ENCODE data around the gene LRMDA.

LRMDA gene

DNA sequence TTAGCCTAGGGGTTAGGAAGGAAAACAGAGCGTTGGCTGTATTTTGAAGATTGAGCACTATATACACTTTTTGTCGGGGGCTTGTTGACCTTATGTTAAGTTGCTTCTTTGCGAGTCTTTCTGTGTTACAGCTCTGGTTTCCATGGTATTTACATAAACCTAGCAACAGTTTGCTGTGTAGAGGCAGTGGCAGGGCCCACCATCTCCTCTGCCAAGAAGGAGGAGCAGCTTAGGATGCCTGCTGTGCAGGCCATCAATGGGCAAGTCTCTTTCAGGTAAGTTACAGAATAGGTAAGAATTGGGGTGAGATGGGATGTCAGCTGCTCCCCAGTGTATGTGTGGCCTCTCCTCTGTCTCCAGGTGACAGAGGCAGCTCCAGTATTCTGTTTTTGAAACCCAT is 485.5 kb downstream of the LRMDA start:
- no peak for DNase-seq (ENCODE audit: low read depth in 2 of 2)

DNA sequence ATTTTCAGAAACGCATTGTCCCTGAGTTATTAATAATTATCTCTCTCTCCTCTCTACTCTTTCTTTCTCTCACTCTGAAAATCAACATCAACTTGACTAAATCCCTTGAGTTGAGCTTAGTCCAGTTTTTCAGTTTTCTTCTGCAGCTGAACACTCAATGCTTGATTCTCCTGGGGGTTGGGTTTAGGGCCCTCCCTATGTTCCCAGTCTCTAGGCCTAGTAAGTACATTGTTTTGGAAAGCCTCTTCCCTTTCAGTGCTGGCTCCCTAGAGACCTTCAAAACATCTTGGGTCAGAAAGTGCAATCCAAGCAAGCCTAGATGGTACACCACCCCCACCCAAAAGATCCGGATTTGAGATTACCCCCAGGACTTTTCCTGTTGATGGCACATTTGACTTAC is 488.5 kb downstream of the LRMDA start:
- no peak for DNase-seq (ENCODE audit: low read depth in 2 of 2)

DNA sequence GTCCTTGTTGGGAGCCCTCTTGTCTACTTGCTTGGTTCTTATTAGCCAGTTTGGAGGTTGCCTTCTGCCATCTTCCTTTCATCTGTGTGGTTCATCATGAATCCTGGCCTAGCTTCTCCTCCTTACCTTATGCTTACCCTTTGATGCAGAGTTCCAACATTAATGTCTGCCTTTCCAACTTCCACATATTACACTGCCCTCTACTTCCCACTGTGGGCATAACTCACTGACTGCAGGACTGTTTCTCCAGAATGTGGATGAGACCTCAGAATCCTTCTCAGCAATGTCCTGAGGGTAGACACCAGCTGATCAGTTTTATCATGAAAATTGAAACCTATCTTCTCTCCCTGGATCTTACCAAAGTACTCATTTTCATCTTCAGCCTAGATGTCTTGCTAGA is 491.0 kb downstream of the LRMDA start:
- DNase-seq (ENCODE audit: low read depth in 2 of 2): no peak

DNA sequence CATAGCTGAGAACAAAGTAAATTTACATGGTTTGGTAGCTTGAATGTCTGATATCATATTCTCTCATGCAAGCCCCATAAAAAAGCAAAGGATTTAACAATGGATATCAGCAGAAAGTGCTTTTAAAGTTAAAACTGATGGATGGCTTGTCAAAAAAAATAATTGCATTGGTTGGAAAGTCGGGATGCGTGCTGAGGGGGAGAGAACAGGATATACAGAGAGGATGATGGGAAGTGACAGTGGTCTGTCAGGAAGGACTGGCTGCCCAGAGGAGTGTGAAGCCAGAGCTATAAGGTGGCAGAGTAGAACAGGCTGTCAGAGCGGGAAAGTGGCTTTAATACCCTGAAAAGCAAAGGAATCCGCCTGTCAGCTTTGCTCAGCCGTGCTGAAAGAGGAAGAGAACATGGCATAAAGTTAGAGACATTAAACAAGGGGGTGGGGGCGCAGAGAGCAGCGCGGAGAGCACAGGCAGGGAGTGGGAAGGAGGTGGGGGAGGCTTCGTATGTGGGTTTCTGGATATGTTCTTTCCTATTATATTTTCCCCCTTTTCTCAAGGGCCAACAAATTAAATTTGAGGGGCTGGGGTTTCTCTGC is 493.0 kb downstream of the LRMDA start:
- DNase-seq (ENCODE audit: low read depth in 2 of 2): no peak

DNA sequence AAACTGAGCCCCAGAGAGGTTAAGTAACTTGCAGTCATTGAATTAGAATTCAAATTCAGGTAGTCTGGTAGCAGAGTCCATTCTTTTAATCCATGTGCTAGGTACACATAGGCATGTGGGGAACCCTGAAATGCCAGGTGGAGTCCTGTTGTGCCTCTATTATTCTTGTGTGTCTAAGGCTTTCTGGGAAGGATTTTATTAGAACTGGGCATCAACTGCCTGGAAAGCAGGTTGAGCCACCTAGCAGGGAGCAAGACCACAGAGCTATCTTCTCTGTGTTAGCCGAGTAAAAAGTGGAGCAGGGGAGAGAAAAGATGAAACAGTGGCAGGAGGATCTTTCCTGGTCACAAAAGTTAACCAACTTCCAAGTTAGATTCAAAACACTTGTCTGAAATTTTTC is 494.6 kb downstream of the LRMDA start:
- DNase-seq (ENCODE audit: low read depth in 2 of 2): no peak

DNA sequence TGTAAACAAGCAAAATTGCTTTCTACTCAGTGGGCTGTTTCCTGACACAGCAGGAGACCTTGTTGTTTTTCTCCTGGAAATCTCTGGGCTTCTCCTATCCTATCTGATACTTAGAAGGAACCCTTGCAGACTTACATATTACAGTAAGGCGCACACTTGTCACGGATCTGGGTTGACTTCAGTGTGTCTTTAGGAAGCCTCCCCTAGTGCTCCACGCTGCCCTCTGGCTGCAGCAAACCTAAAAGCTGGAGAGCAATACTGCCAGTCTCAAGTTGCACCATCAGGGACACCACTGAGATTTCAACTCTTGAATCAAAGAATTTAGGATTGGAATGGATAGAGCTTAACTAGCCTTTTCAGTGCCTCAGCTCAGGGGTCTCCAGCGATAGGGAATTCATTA is 495.3 kb downstream of the LRMDA start:
- no peak for DNase-seq (ENCODE audit: low read depth in 2 of 2)

DNA sequence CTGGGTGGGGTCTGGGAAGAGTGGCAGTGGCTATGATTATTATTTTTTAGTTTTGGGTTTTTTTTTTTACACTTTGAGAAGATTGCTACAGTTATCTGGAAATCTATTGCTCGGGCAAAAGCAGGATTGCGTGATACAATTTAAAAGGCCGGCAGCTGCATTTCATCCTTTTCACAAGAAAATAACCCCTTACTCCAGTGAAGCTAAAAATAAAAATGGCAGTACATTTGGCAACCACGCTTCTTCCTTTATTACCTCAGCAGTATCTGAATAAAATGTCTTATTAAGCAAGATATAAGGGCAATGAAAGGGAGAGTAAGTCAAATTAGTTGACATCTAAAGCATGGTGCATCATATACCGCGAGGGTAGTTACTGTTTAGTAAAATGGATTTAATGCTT is 496.8 kb downstream of the LRMDA start:
- no peak for DNase-seq (ENCODE audit: low read depth in 2 of 2)

DNA sequence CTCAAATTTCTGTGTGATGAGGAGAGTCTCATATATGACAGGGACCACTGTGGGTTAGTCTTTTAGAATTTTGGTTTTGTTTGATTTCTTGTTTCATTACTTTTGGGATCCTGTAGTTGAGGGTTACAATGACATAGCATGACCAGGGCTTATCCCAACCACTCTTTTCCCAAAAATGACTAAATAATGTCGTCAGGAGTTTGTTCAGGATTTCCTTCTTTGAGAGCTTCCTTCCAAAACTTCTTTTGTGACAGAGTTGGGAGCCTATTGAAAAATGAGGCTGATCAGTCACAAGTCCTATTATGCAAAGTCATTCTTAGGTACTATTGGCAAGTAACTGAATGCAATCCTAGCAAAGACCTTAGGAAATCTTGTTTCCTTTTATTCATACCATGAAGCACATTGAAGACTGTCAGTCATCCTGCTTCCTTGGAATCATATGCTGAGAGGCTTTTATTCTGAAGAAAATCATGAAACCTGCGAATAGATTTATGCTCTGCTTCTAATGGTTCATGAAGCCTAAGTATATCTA is 498.3 kb downstream of the LRMDA start:
- DNase-seq (ENCODE audit: low read depth in 2 of 2): no peak

DNA sequence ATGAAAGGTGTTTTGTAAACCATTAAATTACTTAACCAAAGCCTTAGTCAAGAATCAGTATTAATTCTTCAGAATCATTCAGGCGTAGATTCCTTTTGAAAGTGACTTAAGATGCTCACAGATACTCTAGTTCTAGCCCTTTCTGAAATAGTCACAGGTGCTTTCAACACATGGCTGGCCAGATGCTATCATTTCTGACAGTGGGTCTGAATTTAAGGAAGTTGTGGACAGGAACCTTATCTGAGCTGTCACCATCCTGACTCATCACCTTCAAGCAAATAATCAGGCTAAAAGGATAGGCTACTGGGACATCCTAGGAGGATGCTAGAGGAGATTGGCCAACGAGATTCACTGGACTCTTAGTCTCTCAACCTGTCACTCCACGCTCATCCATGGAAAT is 501.5 kb downstream of the LRMDA start:
- no peak for DNase-seq (ENCODE audit: low read depth in 2 of 2)

DNA sequence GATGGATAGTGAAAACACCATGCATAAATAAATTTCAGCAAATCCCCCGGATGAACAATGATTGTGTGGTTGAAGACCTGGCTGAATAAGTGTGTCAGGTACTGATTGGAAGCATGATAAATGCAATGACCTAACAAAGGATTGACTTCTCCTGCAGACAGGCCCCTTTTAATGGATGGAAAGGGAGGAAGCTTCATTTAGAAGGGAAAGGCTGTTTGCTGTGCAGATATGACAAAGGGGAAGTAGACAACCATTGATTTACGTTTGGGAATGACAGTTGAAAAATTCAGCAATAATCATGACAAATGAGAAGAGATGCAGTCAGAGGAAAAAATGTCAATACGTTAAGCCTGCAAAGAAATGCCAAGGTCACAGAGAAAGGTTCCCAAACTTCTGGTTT is 503.8 kb downstream of the LRMDA start:
- DNase-seq (ENCODE audit: low read depth in 2 of 2): no peak

DNA sequence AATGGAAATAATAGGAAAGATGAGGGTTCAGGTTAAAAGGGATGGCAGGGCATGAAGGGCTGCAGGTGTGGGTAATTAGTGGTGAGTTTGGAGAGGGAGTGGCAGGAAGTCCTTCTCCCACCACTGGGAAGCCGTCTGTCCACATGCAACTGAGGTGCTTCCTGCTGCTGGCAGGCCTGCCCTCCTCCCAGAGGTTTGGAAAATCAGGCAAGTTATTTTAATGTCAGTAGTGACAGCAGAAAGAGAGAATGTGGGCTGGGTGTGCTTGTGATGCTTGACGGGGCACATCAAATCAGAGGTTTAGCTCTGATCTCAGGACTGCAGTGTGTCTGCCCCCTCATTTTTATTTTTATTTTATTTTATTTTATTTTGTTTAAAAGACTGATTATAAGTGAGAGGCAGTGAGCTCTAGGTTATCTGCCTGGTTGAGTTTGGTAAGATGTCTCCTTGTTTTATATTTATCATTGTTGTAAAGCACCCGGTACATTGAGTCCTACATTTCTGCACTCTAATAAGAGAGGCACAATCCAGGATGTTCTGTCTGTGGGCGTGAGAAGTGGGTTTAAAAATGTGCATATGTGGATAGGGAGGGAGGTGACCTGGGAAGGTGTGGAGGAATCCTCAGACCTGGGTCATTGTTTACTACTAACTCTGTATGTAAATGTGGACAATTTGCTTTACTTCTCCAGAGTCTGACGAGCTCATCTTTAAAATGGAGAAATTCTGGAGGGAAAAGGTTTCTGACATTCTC is 504.4 kb downstream of the LRMDA start:
- no peak for DNase-seq (ENCODE audit: low read depth in 2 of 2)

DNA sequence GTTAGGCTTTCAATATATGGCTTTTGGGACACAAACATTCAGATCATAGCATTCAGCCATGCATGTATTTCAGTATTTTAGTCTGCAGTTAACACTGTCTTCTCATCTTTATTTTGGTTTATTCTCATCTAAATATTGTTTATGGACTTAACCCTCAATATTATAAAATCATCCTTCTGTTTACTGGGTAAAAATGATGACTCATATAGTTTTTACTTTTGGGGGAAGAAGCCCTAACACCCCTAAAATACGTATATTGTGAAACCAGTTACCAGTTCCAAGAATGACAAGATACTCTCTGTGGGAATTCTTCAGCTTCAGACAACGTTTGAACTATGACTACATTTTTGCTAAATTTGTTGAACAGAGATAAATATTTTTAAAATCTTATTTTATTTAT is 505.4 kb downstream of the LRMDA start:
- DNase-seq (ENCODE audit: low read depth in 2 of 2): no peak

DNA sequence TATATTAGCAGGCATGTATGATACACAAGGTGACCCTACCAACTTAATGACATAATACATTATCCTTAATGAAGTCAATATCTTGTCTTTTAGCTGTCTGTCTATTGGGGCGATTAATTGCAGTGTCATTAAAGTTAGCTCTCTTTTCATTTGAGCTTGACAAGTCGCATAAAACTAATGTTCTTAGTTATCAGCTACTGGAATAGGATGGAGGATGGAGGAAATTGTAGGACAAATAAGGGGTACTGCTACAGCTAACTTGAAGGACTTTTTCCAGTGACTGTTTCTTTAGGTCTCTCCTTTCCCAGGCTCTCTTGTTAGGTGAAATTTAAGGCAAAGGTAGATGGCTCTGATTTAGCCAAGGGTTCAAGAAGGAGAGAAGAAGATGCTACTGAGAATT is 506.4 kb downstream of the LRMDA start:
- DNase-seq (ENCODE audit: low read depth in 2 of 2): no peak

DNA sequence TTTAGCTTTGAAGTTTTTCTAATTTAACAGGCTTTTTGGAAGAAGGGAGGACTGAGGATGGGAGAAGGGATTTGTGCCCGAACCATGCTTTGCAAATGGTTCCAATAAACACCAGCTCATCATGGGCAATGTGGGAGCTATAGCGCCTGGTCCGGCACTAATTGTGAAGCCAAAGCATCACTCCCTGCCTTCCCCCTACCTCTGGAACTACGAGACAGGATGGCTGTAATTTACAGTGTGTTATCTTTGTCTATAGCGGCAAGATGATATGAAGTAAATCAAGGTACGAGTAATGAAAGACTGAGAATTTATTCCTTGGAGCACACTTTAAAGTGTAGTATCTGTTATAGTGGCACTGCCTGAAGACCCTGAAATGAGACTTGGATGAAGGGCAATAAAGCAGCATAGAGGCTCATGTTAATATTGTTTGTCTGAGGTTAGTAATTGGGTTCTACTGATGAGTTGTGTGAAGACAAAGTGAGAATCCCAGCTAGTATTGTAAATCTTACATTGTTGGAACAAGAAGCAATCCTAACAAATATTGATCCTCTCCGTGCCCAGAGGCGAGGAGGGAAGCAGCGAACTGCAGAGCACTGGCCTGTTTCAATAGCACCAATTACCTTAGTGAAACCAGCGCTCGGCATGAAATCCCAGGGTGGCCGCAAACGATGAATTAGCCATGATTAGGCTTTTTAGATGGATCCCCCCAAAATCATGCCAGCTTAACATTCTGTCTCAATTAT is 507.1 kb downstream of the LRMDA start:
- no peak for DNase-seq (ENCODE audit: low read depth in 2 of 2)

DNA sequence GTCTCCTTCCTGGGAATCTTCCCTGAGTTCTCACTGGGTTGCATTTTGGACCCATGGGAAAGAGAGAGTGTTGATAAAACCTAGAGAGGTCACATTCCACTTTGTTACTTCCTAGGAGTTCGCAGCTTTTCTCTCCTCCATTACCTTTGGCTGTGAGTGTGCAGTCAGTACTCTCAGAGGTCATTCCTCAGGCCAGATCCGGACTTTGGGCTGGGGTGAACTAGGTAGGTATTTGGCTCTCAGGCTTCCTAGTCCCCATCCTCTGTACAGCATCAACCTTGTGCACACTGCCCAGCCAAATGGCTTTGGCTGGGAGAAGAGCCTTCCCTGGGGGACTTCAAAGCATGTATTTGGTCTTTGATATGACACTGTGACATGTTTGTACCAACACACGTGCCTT is 508.1 kb downstream of the LRMDA start:
- no peak for DNase-seq (ENCODE audit: low read depth in 2 of 2)

DNA sequence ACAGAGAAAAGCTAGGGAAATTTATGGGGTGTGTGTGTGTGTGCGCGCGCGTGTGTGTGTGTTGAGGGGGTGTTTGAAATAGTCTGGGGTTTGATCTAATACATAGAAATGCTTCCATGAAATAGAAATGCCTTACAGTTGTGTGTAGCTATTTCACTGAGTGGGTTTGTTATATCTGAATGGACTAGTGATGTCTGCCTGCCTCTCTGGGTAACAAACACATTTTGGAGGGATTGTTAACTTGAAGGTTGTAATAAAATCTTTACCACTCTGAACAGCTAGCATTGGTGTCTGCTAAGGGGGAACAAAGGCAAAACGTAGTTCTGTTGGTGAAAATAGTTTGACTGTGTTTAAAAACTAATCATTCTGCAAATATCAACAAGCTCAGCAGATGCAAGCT is 509.3 kb downstream of the LRMDA start:
- DNase-seq (ENCODE audit: low read depth in 2 of 2): no peak

DNA sequence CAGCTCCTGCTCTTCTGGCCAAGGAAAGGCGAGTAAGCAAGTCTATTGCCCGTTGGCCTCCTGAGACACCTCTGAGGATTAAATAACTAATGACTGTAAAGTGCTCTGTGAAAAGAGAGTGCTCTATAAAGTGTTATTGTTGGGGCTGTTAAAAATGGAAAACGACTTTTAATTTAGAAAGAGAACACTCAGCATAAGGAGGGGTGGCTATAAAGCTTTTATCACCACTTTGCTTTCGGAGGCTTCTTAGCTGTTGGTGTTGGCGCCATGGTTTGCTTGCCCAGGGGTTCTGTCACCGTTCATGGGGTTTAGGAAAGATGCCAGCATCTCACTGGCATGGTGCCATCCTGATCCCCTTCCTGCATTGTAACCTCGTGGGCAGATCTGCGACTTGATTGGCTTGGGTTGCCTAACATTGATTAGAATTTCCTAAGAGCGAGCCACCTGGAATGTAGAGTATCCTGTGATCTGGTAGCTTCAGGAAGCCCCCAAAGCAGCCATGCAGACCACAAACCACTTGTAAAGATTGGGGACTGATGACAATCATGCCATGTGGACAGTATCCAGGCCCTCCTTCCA is 509.9 kb downstream of the LRMDA start:
- DNase-seq (ENCODE audit: low read depth in 2 of 2): no peak

DNA sequence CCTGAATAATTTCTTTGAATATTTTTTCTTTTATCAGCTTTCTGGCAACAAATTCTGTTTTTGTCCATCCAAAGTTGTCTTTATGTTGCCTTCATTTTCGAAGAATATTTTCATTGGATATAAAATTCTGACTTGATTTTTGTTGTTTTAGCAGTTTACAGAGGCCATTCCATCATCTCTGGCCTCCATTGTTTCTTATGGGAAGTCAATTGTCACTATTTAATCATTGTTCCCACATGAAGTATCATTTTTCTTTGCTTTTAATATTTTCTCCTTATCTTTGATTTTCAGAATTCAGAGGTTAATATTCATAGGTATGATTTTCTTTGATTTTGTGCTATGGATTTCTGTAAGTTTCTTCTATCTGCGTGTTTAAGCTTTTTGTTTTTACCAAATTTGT is 512.6 kb downstream of the LRMDA start:
- no peak for DNase-seq (ENCODE audit: low read depth in 2 of 2)

DNA sequence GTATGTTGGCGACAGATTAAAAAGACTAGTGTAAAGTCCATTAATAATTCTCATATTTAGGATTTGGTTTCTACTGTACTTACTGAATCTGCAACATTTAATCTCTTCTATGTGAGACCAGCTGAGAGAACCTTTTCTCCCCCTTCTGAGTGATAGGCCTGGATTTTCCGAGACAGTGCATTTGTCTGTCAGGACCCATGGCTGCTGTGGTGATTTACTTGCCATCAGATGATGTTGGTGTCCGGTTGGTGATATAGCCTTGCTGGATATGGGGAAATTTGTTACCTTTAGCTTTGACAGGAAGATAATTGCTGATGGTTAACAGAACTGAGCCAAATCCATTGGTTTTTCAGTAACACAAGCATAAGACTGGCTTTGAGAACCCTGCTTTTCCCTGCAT is 517.2 kb downstream of the LRMDA start:
- DNase-seq (ENCODE audit: low read depth in 2 of 2): no peak

DNA sequence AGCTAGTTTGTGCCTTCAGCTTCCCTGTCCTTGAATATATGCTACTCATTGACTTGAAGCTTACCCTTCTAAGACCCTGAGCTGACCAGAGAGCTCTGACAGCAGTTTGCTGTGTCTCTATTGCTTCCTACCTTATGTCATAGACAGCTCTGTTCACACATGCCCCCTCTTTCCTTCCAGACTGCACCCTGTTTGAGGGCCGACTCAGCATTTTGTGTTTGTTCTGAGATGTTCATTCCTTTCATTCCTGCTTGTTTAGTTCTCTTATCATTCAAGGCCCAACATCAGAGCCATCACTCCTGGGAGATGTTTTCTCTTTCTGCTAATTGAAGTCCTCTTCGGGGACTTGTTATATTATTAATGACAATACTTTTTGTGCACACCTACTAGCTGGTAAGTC is 518.9 kb downstream of the LRMDA start:
- no peak for DNase-seq (ENCODE audit: low read depth in 2 of 2)

DNA sequence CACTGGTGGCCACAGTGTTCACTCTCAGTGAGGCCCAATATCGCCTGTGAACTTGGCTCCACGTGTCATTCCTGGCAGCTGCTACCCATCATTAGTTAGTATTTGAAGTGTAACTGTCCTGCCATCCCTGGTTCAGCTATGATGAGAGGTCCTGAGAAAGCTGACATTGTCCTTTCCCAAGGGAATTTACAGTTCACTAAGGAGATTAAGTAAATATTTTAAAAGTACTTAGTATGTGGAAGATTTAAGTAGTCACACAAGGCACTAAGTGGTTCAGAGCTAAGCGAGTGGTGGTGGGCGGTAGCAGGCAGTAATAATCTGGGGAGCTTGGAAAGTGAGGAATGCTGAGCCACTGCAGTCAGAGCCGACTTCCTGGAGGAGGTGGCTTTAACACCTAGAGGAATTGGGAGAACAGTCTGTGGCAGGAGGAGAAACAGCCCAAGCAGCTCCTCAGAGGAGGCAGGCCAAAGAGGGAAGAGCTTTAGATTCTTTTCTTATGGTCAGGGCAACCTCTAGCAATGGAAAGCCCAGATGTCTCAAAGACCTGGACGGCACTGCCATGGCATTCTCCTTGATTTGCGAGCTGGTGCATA is 519.7 kb downstream of the LRMDA start:
- no peak for DNase-seq (ENCODE audit: low read depth in 2 of 2)

DNA sequence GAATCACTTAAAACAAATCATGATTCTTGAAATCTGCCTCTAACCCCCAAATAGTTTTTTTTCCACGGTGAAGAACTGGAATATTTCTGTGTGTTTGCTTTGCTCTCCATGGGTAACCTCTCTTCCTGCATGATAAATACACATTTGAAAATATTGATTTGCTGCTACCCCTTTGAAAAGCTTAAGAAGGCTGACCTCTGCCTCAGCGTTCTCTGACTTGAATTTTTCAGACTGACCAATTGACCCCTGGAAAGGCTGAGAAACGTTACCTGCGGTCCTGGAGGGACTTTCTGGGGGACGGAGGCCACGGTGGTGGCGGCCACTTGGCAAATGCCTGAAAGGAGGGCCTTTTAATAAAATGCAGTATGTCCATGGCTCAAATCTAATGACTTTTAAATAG is 520.2 kb downstream of the LRMDA start:
- DNase-seq (ENCODE audit: low read depth in 2 of 2): no peak
